HG03025 (cell line): ENCODE measurements around the gene APLP2.
A peak's percentile ranks its signal among the peaks of the same experiment; 100 is the strongest.

Source experiments
- ATAC-seq: cut with Tn5 transposase; IDR thresholded peaks from one replicate; pipeline ENCODE4 v1.9.1; 2021; ENCODE audit warnings: mild to moderate bottlenecking, moderate library complexity; ENCODE audit not compliant: unreplicated experiment, low FRiP score

Gene APLP2

GRCh38 chr11:130139401-130139800, 69.7 kb downstream of the APLP2 start:
- no peak for ATAC-seq

- no peak for ATAC-seq
Measured at GRCh38 chr11:130141561-130142341, 72.1 kb downstream of the APLP2 start.

DNA sequence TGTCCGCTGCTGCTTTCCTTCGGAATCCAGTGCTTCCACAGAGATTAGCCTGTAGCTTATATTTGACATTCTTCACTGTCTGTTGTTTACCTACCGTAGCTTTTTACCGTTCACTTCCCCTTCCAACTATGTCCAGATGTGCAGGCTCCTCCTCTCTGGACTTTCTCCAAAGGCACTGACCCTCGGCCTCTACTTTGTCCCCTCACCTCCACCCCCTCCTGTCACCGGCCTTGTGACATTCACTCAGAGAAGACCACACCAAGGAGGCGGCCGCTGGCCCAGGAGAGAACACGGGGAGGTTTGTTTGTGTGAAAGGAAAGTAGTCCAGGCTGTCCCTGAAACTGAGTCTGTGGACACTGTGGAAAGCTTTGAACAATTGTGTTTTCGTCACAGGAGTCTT, 74.4 kb downstream of the APLP2 start:
- no peak for ATAC-seq

DNA sequence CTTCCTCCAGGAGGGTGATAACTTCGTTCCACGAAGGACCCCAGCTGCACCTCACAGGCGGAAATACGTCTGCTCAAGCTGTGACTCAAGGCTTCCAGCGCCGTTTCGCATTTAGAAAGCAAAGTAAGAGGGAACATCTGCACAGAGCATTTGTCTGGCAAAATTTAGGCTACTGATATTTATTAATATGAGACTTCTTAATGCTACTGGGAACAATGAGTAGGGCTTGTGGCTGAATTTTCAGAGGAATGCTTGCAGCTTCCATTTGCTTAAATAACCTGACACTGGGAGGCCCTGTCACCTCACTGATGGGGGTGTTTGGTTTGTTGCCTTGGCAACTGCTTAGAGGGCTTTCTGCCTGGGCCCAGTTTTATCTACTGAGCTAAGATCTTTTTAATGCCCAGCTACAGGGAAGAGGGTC, 75.2 kb downstream of the APLP2 start:
- ATAC-seq = no peak

DNA sequence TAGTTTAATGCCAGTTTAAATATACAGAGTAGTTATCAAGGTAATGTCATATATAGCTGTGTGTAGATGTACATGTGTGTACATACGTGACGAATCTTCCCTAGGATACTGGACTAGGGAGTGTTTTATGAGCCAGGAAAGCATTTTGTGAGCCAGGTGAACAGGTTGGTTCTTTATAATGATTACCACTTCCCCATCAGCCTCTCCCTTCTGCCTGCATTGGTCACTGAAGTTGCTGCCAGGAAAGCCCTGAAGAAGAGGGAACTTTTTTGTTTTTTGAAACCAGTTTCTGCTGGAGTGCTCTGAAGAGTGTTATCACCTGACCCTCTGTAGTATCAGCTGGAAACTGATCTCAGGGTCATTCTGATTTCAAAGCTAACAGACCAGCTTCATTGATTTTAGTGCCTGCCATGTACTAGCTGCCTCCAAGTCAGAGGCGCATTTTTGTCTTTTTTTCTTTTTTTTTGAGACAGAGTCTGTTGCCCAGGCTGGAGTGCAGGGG, 75.7 kb downstream of the APLP2 start:
- no peak for ATAC-seq

DNA sequence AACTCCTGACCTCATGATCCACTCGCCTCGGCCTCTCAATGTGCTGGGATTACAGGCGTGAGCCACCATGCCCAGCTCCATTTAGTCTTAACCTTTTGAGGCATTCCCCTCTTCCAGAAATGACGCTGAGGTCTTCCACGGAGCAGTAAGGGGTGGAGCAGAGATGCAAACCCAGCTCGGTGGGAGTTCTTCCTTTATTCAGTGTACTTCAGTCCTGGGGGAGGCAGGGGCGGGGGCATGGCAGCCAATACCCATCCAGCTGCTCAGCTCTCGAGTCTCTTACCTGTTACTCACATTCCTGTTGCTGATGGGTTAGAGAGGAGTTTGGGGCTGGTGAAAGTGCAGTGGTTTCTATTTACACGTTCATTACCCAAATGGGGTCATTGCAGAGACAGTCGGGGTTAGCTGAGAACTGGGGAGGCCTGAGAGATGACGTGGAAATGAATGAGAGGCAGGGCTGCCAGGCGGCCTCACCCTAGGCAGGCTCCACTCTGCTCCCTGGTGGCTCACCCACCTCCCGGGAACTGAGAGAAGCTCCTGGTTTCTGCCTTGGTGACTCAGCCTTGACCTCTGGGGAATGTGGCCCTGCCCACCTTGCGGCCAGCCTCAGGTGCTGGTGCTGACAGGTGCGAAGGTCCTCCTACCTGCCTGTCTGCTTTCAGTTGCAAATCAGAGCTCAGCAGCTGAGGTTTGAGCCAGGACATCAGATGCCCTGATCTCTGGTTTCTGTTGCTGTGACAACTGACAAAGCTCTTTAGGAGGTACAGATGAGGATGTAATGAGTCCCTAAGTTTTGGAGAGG, 76.5 kb downstream of the APLP2 start:
- no peak for ATAC-seq

GRCh38 chr11:130146796-130147195, 77.1 kb downstream of the APLP2 start:
- ATAC-seq = no peak

GRCh38 chr11:130148796-130149326, 79.2 kb downstream of the APLP2 start:
- no peak for ATAC-seq

DNA sequence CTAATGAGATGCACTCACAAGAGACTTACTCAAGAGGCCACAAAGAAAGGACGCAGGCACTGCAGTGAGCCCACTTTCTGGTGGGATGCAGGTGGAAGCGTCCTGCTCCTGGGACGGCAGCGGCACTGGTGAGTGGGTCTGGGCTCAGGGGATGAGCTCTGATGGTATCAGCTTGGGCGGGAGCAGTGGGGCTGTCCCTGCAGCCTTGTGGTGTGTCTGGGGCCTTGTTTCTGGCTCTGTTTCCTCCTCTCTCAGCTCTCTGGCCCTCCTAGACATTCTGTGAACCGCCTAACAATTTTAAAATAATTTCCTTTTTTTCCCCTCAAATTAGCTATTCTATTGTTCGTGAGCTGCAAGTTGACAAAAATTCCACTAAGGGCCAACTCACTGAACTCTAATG, 81.1 kb downstream of the APLP2 start:
- peak; percentile 66 for ATAC-seq

GRCh38 chr11:130151196-130151595, 81.5 kb downstream of the APLP2 start:
- peak; percentile 55 for ATAC-seq

DNA sequence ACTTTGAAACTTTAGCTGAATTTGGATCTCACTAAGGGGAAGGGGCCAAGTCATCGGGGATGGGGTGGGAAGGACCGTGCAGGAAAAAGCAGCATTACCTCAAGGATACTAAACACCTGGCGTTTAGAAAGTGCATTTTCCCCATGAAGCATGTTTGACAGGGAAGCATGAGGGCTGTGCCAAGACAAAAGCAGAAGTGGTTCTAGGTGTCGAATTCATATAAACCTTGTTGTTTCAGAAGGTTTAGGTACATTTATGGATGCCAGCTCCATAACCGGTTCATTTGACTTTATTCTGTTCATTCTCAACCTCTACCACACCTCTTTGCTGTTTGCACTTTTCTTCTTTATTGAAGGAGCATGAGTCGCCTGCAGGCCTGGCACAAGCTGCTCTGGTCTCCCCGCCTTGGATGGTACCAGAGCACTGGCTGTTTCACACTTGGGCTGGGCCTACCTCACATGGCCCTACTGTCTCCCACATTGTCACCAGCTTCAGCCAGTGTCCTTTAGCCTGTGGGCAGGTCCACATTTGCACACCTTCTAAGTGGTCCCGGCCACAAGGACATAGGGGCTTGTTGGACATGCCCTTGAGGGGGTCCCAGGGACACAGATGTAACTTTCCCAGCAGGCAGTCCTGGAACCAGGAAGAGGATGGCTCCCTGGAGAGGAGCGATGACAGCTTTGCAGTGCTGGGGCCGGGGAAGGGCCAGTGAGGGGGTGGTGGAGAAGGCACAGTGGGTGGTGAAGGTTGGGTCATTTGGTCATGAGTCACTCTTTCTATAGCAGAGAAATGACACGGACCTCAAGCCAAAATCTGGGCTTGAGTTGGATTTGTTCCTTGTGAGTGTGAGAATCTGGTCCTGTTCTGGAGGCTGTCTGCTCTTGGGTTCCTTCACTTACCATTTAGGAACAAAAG, 86.7 kb downstream of the APLP2 start:
- no peak for ATAC-seq

- ATAC-seq = no peak
Measured at GRCh38 chr11:130157101-130157500, 87.4 kb downstream of the APLP2 start.

- ATAC-seq = no peak
Measured at GRCh38 chr11:130157840-130158239, 88.1 kb downstream of the APLP2 start.

DNA sequence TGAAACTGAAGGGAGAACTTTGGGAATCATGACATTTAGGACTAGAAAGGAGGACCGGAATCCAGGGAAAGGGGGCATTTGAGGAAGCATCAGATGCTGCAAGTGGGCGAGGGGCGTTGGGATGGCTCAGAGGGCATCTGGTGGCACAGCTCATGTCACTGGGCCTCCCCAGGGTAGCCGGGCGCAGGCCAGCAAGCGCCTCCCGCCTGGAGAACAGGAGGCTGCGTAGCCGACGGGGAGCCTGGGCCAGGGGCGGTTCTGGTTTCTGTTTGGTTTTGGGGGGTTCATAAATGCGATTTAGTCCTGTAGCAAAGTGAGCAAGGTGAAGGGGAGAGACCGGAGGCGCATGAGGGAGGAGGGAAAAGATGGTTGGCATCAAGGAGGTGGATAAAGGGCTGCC, 89.4 kb downstream of the APLP2 start:
- ATAC-seq = no peak

DNA sequence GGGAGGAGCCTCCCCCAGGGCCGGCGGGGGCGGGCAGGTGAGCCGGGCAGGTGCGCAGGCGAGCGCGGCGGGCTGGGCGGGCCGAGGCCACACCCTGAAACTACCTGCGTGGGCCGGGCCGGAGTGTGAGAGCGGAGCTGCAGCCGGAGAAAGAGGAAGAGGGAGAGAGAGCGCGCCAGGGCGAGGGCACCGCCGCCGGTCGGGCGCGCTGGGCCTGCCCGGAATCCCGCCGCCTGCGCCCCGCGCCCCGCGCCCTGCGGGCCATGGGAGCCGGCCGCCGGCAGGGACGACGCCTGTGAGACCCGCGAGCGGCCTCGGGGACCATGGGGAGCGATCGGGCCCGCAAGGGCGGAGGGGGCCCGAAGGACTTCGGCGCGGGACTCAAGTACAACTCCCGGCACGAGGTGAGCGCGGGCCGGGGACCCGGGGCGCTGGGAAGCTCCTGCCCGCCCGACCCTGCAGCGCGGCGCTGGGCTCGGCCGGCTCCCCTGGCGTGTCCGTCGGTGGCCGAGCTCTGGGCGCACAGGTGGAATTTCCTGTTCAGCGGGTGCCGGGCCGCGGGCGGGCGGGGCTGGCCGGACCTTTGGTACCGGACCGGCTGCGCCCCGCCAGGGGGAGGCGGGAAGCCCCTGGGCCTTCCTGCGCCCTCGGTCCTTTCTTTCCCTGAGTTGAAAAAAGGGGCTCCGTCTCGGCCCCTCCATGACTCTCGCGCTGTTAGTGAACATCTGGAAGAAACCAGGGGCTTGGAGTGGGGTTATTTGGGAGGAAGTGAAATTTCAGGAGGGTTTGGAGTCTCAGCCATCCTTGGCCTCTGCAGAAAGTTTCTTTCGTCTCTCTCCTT, 90.2 kb downstream of the APLP2 start, which contains the start of gene ST14:
Gene ST14, plus strand, starts transcription at position 126 of the 841 bp plus-strand sequence. Its CDS starts 198 bp downstream, at position 324.
- ATAC-seq = no peak

GRCh38 chr11:130160498-130161155, 90.9 kb downstream of the APLP2 start:
- no peak for ATAC-seq

DNA sequence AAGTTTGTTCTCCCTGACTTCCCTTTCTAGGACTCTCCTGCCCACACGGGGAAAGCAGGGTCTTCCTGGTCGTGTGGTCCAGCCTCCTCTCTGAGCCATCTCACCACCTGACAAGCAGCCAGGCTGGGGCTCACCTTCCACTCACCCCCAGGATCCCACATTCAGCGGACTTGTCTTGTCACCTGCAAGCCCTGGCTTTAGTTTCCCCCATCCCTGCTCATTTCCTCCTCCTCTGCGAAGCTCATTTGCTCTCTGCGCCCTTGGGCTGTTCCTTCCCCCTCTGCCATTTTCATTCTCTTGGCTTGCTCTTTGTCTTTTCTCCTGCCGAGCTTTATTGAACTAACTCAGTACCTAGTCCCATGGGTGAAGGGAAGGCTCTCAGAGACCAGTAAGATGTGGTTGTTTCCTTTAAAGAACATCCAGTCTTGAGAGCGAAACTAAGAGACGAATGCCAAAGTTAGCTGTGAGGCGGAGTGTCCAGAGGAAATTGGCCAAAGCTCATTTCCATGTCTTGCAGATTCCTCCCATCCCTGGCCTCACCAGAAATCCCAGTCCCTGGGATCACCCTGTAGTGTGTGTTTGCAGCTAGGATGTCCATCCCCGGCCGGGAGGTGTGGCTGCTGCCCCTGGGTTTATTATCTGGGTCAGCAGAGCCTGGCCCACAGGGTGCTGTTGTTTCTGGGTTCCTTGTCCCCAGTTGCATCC, 91.9 kb downstream of the APLP2 start:
- ATAC-seq = no peak

- ATAC-seq = no peak
Measured at GRCh38 chr11:130162733-130163132, 93.0 kb downstream of the APLP2 start.
